ENCODE data around the gene SETD1B.

SETD1B gene

GRCh38 chr12:121822393-121823100, 18.7 kb downstream of the SETD1B start:
- Histone ChIP-seq H3K4me2 (ENCODE audit: low read length) (no peak overlapping the region), H3F3A (ENCODE audit: control insufficient read depth, insufficient read depth) (no peaks in the 10 kb centered on the region), H3K79me2 (ENCODE audit: control insufficient read depth, low read length) (peaks cover 14% of the 10 kb centered on the region), H3K36me3 (ENCODE audit: control insufficient read depth, low read length) (peaks cover 76% of the 10 kb centered on the region), H3K27ac (ENCODE audit: low read depth, low read length) (no peak overlapping the region), H3K9me2 (replicated peaks; ENCODE audit: control insufficient read depth, low read length) (no peaks in the 10 kb centered on the region), H3K4me3 (ENCODE audit: low read length) (no peak overlapping the region), H3K9me3 (ENCODE audit: control insufficient read depth, insufficient read depth, low read length) (no peaks in the 10 kb centered on the region), H3K4me1 (ENCODE audit: control insufficient read depth, low read length) (peaks cover 7% of the 10 kb centered on the region), H3K27me3 (ENCODE audit: control insufficient read depth, low read length) (no peaks in the 10 kb centered on the region), H4K20me1 (ENCODE audit: control insufficient read depth, insufficient read depth, low read depth, low read length) (no peaks in the 10 kb centered on the region)
- TF ChIP-seq EZH2phosphoT487 (IDR thresholded peaks at IDR 0.05; ENCODE audit: borderline replicate concordance, low read length) (no peak), CTCF (IDR thresholded peaks at IDR 0.05; ENCODE audit: low read depth, low read length, poor library complexity, severe bottlenecking) (no peak)

- H3K9me2 ChIP-seq (replicated peaks; ENCODE audit: control insufficient read depth, low read length), result no peaks in the 10 kb centered on the region
- H3F3A ChIP-seq (ENCODE audit: control insufficient read depth, insufficient read depth), result no peaks in the 10 kb centered on the region
- TF ChIP-seq CTCF (IDR thresholded peaks at IDR 0.05; ENCODE audit: low read depth, low read length, poor library complexity, severe bottlenecking) (no peak), EZH2phosphoT487 (IDR thresholded peaks at IDR 0.05; ENCODE audit: borderline replicate concordance, low read length) (no peak)
- H3K27ac ChIP-seq (ENCODE audit: low read depth, low read length), result no peak overlapping the region
- no peak overlapping the region for H3K4me2 ChIP-seq (ENCODE audit: low read length)
- H3K79me2 ChIP-seq (ENCODE audit: control insufficient read depth, low read length), result peaks cover 11% of the 10 kb centered on the region
- H3K36me3 ChIP-seq (ENCODE audit: control insufficient read depth, low read length), result peaks cover 76% of the 10 kb centered on the region
- no peaks in the 10 kb centered on the region for H3K27me3 ChIP-seq (ENCODE audit: control insufficient read depth, low read length)
- H4K20me1 ChIP-seq (ENCODE audit: control insufficient read depth, insufficient read depth, low read depth, low read length), result no peaks in the 10 kb centered on the region; the same call in 1 of the 2 replicates
- H3K4me3 ChIP-seq (ENCODE audit: low read length), result no peak overlapping the region
- H3K9me3 ChIP-seq (ENCODE audit: control insufficient read depth, insufficient read depth, low read length), result no peaks in the 10 kb centered on the region
- peaks cover 1% of the 10 kb centered on the region for H3K4me1 ChIP-seq (ENCODE audit: control insufficient read depth, low read length)
Observed at GRCh38 chr12:121823101-121823726, 19.4 kb downstream of the SETD1B start.

GRCh38 chr12:121823727-121824115, 19.9 kb downstream of the SETD1B start:
- H3K27ac ChIP-seq (ENCODE audit: low read depth, low read length), result no peak overlapping the region
- TF ChIP-seq EZH2phosphoT487 (IDR thresholded peaks at IDR 0.05; ENCODE audit: borderline replicate concordance, low read length) (no peak), CTCF (IDR thresholded peaks at IDR 0.05; ENCODE audit: low read depth, low read length, poor library complexity, severe bottlenecking) (no peak)
- no peaks in the 10 kb centered on the region for H3K9me2 ChIP-seq (replicated peaks; ENCODE audit: control insufficient read depth, low read length)
- no peaks in the 10 kb centered on the region for H3F3A ChIP-seq (ENCODE audit: control insufficient read depth, insufficient read depth)
- peaks cover 80% of the 10 kb centered on the region for H3K36me3 ChIP-seq (ENCODE audit: control insufficient read depth, low read length)
- no peaks in the 10 kb centered on the region for H3K27me3 ChIP-seq (ENCODE audit: control insufficient read depth, low read length)
- H3K4me3 ChIP-seq (ENCODE audit: low read length), result no peak overlapping the region
- no peaks in the 10 kb centered on the region for H3K4me1 ChIP-seq (ENCODE audit: control insufficient read depth, low read length)
- no peaks in the 10 kb centered on the region; the same call in 1 of the 2 replicates for H4K20me1 ChIP-seq (ENCODE audit: control insufficient read depth, insufficient read depth, low read depth, low read length)
- H3K9me3 ChIP-seq (ENCODE audit: control insufficient read depth, insufficient read depth, low read length), result no peaks in the 10 kb centered on the region
- peaks cover 11% of the 10 kb centered on the region for H3K79me2 ChIP-seq (ENCODE audit: control insufficient read depth, low read length)
- no peak overlapping the region for H3K4me2 ChIP-seq (ENCODE audit: low read length)

Measured in DOHH2 (cell line).